ENCODE data around the gene NDUFC1.

NDUFC1 gene

GRCh38 chr4:139253046-139253445 lies 49.2 kb downstream of the NDUFC1 start:
- no peak for DNase-seq (ENCODE audit: low read depth in 4 of 4, low spot score in 1 of 4)

DNA sequence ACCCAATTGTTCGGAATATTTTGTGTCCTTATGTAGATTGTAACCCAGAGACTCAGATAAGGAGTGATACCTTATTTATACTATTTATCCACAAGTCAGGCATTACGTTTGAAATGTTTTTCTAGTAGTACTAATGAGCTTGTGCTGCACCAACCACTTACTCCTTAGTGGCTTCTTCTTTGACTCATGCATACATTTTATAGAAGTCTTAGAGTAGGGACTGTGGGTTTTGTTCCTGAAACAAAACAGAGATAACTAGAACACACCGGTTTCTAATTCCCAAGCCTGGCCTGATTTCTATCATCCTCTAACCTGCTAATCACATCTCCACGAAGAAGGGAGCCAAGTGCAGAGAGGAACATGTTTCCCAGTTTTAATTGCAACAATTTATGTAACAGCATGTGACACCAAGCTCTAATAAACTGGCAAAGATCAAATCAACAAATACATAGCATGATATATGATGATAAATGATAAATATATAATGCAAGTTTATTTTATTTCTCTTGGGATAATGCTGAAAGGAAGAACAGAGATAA lies 54.5 kb downstream of the NDUFC1 start:
- DNase-seq (ENCODE audit: low read depth in 4 of 4, low spot score in 1 of 4) = no peak

DNA sequence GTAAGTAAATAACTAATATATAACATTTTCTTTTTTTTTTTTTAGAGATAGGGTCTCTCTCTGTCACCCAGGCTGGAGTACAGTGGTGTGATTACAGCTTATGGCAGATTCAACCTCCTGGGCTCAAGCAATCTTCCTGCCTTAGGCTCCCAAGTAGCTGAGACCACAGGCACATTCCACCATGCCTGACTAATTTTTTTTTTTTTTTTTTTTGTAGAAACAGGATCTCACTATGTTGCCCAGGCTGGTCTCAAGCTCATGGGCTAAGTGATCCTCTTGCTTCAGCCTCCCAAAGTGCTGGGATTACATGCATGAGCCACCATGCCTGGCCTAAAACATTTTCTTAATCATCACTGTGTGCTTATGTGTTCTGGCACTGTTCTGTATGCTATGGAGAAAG lies 55.0 kb downstream of the NDUFC1 start:
- DNase-seq (ENCODE audit: low read depth in 4 of 4, low spot score in 1 of 4) = no peak

- DNase-seq (ENCODE audit: low read depth in 4 of 4, low spot score in 1 of 4) = no peak
Measured at GRCh38 chr4:139246166-139246565, 56.1 kb downstream of the NDUFC1 start.

- DNase-seq (ENCODE audit: low read depth in 4 of 4, low spot score in 1 of 4) = no peak
Measured at GRCh38 chr4:139245590-139245989, 56.7 kb downstream of the NDUFC1 start.

DNA sequence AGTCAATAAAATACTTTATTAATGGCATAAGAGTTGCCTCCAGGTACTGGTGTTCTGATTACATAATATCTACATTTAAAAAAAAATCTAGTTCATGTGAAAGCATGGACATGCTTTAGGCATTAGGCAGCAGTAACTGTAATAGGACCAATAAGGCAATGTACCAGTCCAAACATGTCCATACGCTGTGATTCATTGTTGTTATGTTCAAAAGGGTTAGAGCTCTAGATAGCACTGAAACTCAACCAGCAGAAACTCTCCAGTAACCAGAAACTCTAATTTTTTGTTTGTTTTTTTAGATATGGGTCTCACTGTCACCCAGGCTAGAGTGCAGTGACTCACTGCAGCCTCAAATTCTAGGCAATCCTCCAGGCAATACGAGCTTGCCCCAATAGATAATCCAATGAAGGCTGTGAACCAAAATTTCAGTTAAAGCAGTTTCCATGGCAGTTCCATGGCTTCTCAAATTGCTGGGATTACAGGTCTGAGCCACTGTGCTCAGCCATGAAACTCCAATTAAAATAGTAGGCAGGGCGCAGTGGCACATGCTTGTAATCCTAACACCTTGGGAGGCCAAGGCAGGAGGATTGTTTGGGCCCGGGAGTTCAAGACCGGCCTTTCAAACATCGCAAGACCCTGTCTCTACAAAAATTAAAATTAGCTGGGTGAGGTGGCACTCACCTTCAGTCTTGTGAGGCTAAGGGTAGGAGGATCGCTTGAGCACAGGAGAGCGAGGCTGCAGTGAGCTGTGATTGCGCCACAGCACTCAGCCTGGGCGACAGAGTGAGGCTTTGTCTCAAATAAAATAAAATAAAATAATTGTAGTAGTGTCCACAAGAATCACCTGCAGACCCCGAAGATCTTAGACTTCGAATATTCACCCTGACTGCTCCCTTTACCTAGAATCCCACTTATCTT lies 58.6 kb downstream of the NDUFC1 start:
- DNase-seq (ENCODE audit: low read depth in 4 of 4, low spot score in 1 of 4) = no peak

DNA sequence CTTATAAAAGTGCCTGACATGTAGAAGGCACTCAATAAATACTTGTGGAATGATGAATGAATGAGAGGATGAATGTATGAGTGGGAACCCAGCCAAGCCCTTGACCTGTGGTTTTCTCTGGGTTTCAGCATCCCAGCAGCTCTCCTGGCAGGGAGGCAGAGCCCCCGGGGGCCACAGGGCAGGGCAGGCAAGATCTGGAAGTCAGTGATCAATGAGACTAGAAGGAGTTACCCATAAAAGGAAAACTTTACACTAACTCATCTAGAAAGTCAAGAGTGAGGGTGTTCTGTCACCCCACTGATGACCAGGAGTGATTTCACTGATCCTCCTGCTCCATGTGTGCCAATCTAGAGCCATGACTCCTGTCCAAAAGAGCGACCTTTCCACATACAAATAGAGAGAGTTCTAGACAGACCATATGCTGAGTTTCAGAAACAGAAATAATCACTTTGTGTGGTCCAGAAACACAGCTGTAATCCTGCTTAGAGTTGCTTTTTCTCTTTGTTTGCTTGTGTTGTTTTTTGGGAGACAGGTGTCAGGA lies 59.7 kb downstream of the NDUFC1 start:
- DNase-seq (ENCODE audit: low read depth in 4 of 4, low spot score in 1 of 4) = no peak

- no peak for DNase-seq (ENCODE audit: low read depth in 4 of 4, low spot score in 1 of 4)
Measured at GRCh38 chr4:139241784-139242151, 60.5 kb downstream of the NDUFC1 start.

DNA sequence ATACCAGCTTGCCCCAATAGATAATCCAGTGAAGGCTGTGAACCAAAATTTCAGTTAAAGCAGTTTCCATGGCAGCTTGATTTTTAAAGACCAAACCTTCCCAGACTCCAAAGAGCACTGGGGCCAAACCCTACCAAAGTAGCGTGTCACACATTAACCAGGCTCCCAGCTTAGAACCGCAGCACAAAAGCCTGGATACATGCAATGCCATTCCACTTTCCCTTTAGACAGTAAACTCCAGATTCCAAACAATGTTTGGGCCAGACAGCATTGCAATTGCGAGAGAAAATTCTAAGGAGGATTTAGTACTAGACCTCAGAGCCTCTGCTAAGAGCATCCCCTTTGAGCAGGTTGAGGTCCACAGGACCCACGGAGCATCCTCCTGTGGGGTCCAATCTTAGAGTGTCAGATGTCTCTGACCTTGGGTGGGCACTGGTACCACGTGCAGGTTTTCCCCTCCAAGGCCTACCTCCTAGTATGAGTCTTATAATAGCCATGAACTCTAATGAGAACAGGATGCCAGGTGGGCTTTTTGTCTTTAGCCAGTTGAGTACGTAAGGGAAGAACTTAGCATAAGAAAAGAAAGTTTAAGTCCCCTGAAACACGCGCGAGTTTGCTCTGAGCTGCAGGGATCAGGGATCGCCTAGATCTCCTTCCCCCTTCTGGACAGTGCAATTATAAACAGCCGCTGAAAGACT lies 61.0 kb downstream of the NDUFC1 start:
- DNase-seq (ENCODE audit: low read depth in 4 of 4, low spot score in 1 of 4) = no peak
